HG02588 (cell line): ENCODE results near the gene SCD.

Experiments
- ATAC-seq: cut with Tn5 transposase; IDR thresholded peaks from one replicate; pipeline ENCODE4 v1.9.1; 2021; ENCODE audit warnings: mild to moderate bottlenecking, moderate library complexity; ENCODE audit not compliant: unreplicated experiment

The SCD gene

GRCh38 chr10:100339236-100339635 is 7.8 kb upstream of the SCD start:
- ATAC-seq, result peak; percentile 59

- ATAC-seq, result no peak
These were observed 5.8 kb upstream of the SCD start for GRCh38 chr10:100340948-100341847.

GRCh38 chr10:100341953-100342626 is 4.9 kb upstream of the SCD start:
- no peak for ATAC-seq

- no peak for ATAC-seq
These were observed 4.4 kb upstream of the SCD start for GRCh38 chr10:100342627-100342972.

- ATAC-seq, result no peak
These were observed 2.7 kb upstream of the SCD start for GRCh38 chr10:100344241-100344788.

GRCh38 chr10:100345570-100346330 is 1.3 kb upstream of the SCD start:
- ATAC-seq, result no peak

GRCh38 chr10:100346351-100346764 is 675 bp upstream of the SCD start:
- peak; percentile 49 for ATAC-seq

- ATAC-seq, result no peak
These were observed 649 bp downstream of the SCD start for GRCh38 chr10:100347568-100348195.

GRCh38 chr10:100348389-100348927 is 1.4 kb downstream of the SCD start:
- no peak for ATAC-seq

- ATAC-seq, result no peak
These were observed 2.1 kb downstream of the SCD start for GRCh38 chr10:100349087-100349486.

- ATAC-seq, result no peak
These were observed 2.6 kb downstream of the SCD start for GRCh38 chr10:100349672-100350071.

GRCh38 chr10:100350914-100351485 is 4.0 kb downstream of the SCD start:
- ATAC-seq, result no peak

GRCh38 chr10:100353770-100354485 is 6.9 kb downstream of the SCD start:
- ATAC-seq, result no peak

GRCh38 chr10:100355086-100355485 is 8.1 kb downstream of the SCD start:
- no peak for ATAC-seq

- ATAC-seq, result no peak
These were observed 9.3 kb downstream of the SCD start for GRCh38 chr10:100356067-100357017.

GRCh38 chr10:100357059-100357858 is 10.2 kb downstream of the SCD start:
- no peak for ATAC-seq

- no peak for ATAC-seq
These were observed 12.0 kb downstream of the SCD start for GRCh38 chr10:100359030-100359432.
